GM18520 (cell line): ENCODE results near the gene ASCL1.

Experiments
- ATAC-seq: cut with Tn5 transposase; IDR thresholded peaks from one replicate; pipeline ENCODE4 v1.9.1; 2021; ENCODE audit not compliant: unreplicated experiment

Gene ASCL1

GRCh38 chr12:102976609-102977280 lies 19.3 kb downstream of the ASCL1 start:
- ATAC-seq: no peak

DNA sequence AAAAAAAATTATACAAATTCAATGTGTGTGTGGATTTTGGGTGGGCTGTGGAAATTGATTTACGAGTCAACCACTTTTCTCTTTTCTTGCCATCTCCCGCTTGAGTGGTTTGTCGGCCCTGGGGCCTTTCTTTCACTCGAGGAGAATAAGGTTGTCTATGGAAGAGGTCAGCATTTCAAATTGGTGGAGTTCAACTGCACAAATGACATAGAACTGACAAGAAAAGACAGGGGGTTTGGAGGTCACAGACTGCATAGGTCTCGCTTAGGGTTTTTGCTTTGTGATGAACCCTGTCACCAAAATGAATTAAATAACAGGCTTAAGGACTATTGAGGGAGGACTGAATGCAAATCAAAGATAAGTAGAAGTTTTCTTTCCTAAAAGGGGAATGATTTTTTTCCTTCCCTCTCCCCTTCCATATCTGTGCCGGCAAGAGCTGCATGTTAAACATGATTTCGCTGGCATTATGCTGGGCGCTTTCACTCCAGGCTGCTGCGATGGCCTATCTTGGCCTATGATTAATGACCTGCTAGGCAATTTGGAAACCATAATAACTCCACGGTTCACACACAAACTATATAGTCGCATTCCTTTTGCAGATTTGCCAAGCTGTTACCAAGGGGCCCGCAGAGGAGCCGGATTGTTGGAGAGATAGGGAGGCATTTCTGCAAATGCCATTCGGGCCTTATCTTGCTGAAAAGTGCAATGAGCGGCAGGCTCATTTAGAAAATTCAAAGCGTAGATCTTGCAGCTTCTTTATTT lies 20.7 kb downstream of the ASCL1 start:
- ATAC-seq: no peak

GRCh38 chr12:102980350-102980749 lies 22.9 kb downstream of the ASCL1 start:
- ATAC-seq: no peak

- no peak for ATAC-seq
Measured at GRCh38 chr12:102990419-102990818, 32.9 kb downstream of the ASCL1 start.

- no peak for ATAC-seq
Measured at GRCh38 chr12:102992297-102992696, 34.8 kb downstream of the ASCL1 start.

- no peak for ATAC-seq
Measured at GRCh38 chr12:102992720-102993119, 35.2 kb downstream of the ASCL1 start.

- ATAC-seq: no peak
Measured at GRCh38 chr12:102993537-102993936, 36.1 kb downstream of the ASCL1 start.

GRCh38 chr12:102995372-102995771 lies 37.9 kb downstream of the ASCL1 start:
- no peak for ATAC-seq
